Activated CD8-positive, alpha-beta T cell treated with anti-CD3 and anti-CD28 coated beads for 36 hours (primary cell): ENCODE measurements around the gene MYZAP. TPM values are rescaled to one million over a fixed set of nuclear protein-coding genes. Genes with fewer than 3 reads are reported as not detected.
A peak's percentile ranks its signal among the peaks of the same experiment; 100 is the strongest.

ENCODE experiments used
- ATAC-seq: fragments of 200-7000 bp; cut with Tn5 transposase; one replicate; pipeline ENCODE4 v1.10.0; 2021; ENCODE audit warnings: mild to moderate bottlenecking, moderate library complexity
- CTCF ChIA-PET: fragments of 350-600 bp; sonication (Branson Sonifier 250); formaldehyde crosslinking; loops from one replicate; lab custom pipeline; 2021; ENCODE audit warnings: antibody characterized with exemption; lab: Charles Lee
- POLR2A ChIA-PET: fragments of 350-600 bp; sonication (Branson Sonifier 250); formaldehyde crosslinking; loops from one replicate; lab custom pipeline; 2021; ENCODE audit warnings: antibody characterized with exemption; lab: Charles Lee
- DNase-seq: peaks from one replicate; pipeline ENCODE4 v3.0.0-alpha.2; 2020
- H3K27ac Mint-ChIP-seq: one replicate; pipeline ENCODE4 v1.8.0; 2021; ENCODE audit warnings: mild to moderate bottlenecking, mixed read lengths
- H3K27me3 Mint-ChIP-seq: one replicate; pipeline ENCODE4 v1.8.0; 2021; ENCODE audit warnings: mixed read lengths
- H3K36me3 Mint-ChIP-seq: one replicate; pipeline ENCODE4 v1.8.0; 2021; ENCODE audit warnings: low read depth, mixed read lengths
- H3K4me1 Mint-ChIP-seq: one replicate; pipeline ENCODE4 v1.8.0; 2021; ENCODE audit warnings: low read depth, mixed read lengths
- H3K4me3 Mint-ChIP-seq: one replicate; pipeline ENCODE4 v1.8.0; 2021; ENCODE audit warnings: mild to moderate bottlenecking, moderate library complexity, mixed read lengths
- H3K9me3 Mint-ChIP-seq: one replicate; pipeline ENCODE4 v1.8.0; 2021; ENCODE audit warnings: mixed read lengths
- CTCF ChIP-seq: fragments of 200-600 bp; IDR thresholded peaks from one replicate; pipeline ENCODE4 v1.8.0; 2022; ENCODE audit warnings: antibody characterized with exemption, mild to moderate bottlenecking
- intact Hi-C: fragments of 100-400 bp; cut with micrococcal nuclease; formaldehyde crosslinking; loops from one replicate; pipeline ENCODE4 v1.10.0; 2022
- total RNA-seq, 2 experiments: library from RNA; stranded (reverse); gene quantifications; one replicate each; pipeline ENCODE4 v1.2.3, GENCODE V29; 2021

MYZAP gene
- total RNA-seq, 2 experiments from 2014 or later, result not detected

GRCh38 chr15:57589754-57590153, 1.9 kb upstream of the MYZAP start:
- H3K27ac Mint-ChIP-seq, result no peak overlapping the region
- H3K27me3 Mint-ChIP-seq, result peaks cover 36% of the 10 kb centered on the region
- no peaks in the 10 kb centered on the region for H3K9me3 Mint-ChIP-seq
- H3K4me3 Mint-ChIP-seq, result no peak overlapping the region
- H3K36me3 Mint-ChIP-seq, result no peaks in the 10 kb centered on the region
- CTCF ChIA-PET, result no interaction called here
- intact Hi-C loops, result no loop called here
- H3K4me1 Mint-ChIP-seq, result peaks cover 13% of the 10 kb centered on the region
- no peak for TF ChIP-seq CTCF
- POLR2A ChIA-PET, result no interaction called here
- ATAC-seq (no peak), DNase-seq (no peak)

GRCh38 chr15:57591237-57591821, 375 bp upstream of the MYZAP start:
- Mint-ChIP-seq H3K4me3 (peak overlapping the region; percentile 49), H3K27ac (no peak overlapping the region), H3K4me1 (peaks cover 13% of the 10 kb centered on the region), H3K36me3 (no peaks in the 10 kb centered on the region), H3K27me3 (peaks cover 35% of the 10 kb centered on the region), H3K9me3 (no peaks in the 10 kb centered on the region)
- ChIA-PET CTCF (no interaction called here), POLR2A (no interaction called here)
- peak; percentile 48 for ATAC-seq
- intact Hi-C loops, result no loop called here
- peak; percentile 5 for DNase-seq
- no peak for TF ChIP-seq CTCF

- H3K27ac Mint-ChIP-seq, result no peak overlapping the region
- ChIA-PET CTCF (no interaction called here), POLR2A (no interaction called here)
- ATAC-seq (no peak), DNase-seq (no peak)
- peaks cover 35% of the 10 kb centered on the region for H3K27me3 Mint-ChIP-seq
- no peaks in the 10 kb centered on the region for H3K9me3 Mint-ChIP-seq
- intact Hi-C loops, result no loop called here
- TF ChIP-seq CTCF, result no peak
- H3K4me1 Mint-ChIP-seq, result peaks cover 8% of the 10 kb centered on the region
- no peaks in the 10 kb centered on the region for H3K36me3 Mint-ChIP-seq
- H3K4me3 Mint-ChIP-seq, result no peak overlapping the region
These were observed 722 bp downstream of the MYZAP start for GRCh38 chr15:57592426-57592825.

- peaks cover 35% of the 10 kb centered on the region for H3K27me3 Mint-ChIP-seq
- ChIA-PET POLR2A (no interaction called here), CTCF (interaction anchor here (1.1 kb wide), 1 partner anchor 32 kb away, joined by 4 read pairs; no protein-coding TSS in a partner anchor)
- H3K4me1 Mint-ChIP-seq, result peaks cover 5% of the 10 kb centered on the region
- H3K9me3 Mint-ChIP-seq, result no peaks in the 10 kb centered on the region
- intact Hi-C loops, result no loop called here
- no peak for TF ChIP-seq CTCF
- ATAC-seq (no peak), DNase-seq (no peak)
- no peaks in the 10 kb centered on the region for H3K36me3 Mint-ChIP-seq
- H3K4me3 Mint-ChIP-seq, result no peak overlapping the region
- H3K27ac Mint-ChIP-seq, result no peak overlapping the region
These were observed 1.2 kb downstream of the MYZAP start for GRCh38 chr15:57592836-57593420.

GRCh38 chr15:57594479-57594878, 2.8 kb downstream of the MYZAP start:
- H3K27ac Mint-ChIP-seq, result no peak overlapping the region
- POLR2A ChIA-PET, result no interaction called here
- DNase-seq (no peak), ATAC-seq (no peak)
- CTCF ChIA-PET, result no interaction called here
- intact Hi-C loops, result no loop called here
- no peak overlapping the region for H3K4me3 Mint-ChIP-seq
- H3K27me3 Mint-ChIP-seq, result peaks cover 32% of the 10 kb centered on the region
- H3K9me3 Mint-ChIP-seq, result no peaks in the 10 kb centered on the region
- H3K36me3 Mint-ChIP-seq, result no peaks in the 10 kb centered on the region
- peaks cover 5% of the 10 kb centered on the region for H3K4me1 Mint-ChIP-seq
- TF ChIP-seq CTCF, result no peak
